Right ventricle myocardium superior (tissue), 1 donor: ENCODE data around the gene DAGLA. TPM values are rescaled to one million over a fixed set of nuclear protein-coding genes. Genes with fewer than 3 reads are reported as not detected.
A peak's percentile ranks its signal among the peaks of the same experiment; 100 is the strongest.

Experiments used
- ATAC-seq: fragments of 200-7000 bp; cut with Tn5 transposase; one replicate; pipeline ENCODE4 v1.9.1; 2020; ENCODE audit warnings: mild to moderate bottlenecking; ENCODE audit not compliant: poor library complexity
- DNase-seq: peaks from one replicate; pipeline ENCODE4 v3.0.0-alpha.2; 2020
- intact Hi-C: fragments of 100-400 bp; cut with DNase I; formaldehyde crosslinking; loops from one replicate; pipeline ENCODE4 v1.11.2; 2022
- total RNA-seq: library from RNA; stranded (reverse); fragmentation: NEBNext Ultra II Directional; extraction: Animal tissue kit (Norgen Biotek cat#: 25700); gene quantifications from one replicate; pipeline ENCODE4 v1.2.1, GENCODE V29; 2021
- donor health status: DM: no; HTN: yes; CAD: no; lungs with severe emphysema.

Gene DAGLA
- total RNA-seq, 1 donor from 2014 or later: 4.2 TPM

- DNase-seq: no peak
These were observed 6.3 kb downstream of the DAGLA start for GRCh38 chr11:61686469-61686868.

GRCh38 chr11:61687420-61687819, 7.2 kb downstream of the DAGLA start:
- no peak for DNase-seq

More at GRCh38 chr11:61686469-61686868, 6.3 kb downstream of the DAGLA start:
- intact Hi-C loops: no loop called here
- ATAC-seq: no peak

GRCh38 chr11:61688365-61689163, 8.4 kb downstream of the DAGLA start:
- peak; percentile 91 for ATAC-seq
- intact Hi-C loops: no loop called here
- peak; percentile 86 for DNase-seq

More at GRCh38 chr11:61687420-61687819, 7.2 kb downstream of the DAGLA start:
- intact Hi-C loops: no loop called here
- no peak for ATAC-seq

GRCh38 chr11:61689164-61689496, 8.9 kb downstream of the DAGLA start:
- DNase-seq (no peak), ATAC-seq (no peak)
- intact Hi-C loops: no loop called here

- DNase-seq: no peak
- intact Hi-C loops: no loop called here
These were observed 10.7 kb downstream of the DAGLA start for GRCh38 chr11:61690706-61691379.

GRCh38 chr11:61691380-61692156, 11.4 kb downstream of the DAGLA start:
- ATAC-seq (no peak), DNase-seq (no peak)
- intact Hi-C loops: no loop called here

More at GRCh38 chr11:61690706-61691379, 10.7 kb downstream of the DAGLA start:
- no peak for ATAC-seq

GRCh38 chr11:61693922-61694601, 13.9 kb downstream of the DAGLA start:
- DNase-seq (peak; percentile 67), ATAC-seq (peak; percentile 28)
- intact Hi-C loops: no loop called here

- intact Hi-C loops: no loop called here
- ATAC-seq (no peak), DNase-seq (no peak)
These were observed 14.4 kb downstream of the DAGLA start for GRCh38 chr11:61694602-61694939.

GRCh38 chr11:61694946-61695706, 14.9 kb downstream of the DAGLA start:
- ATAC-seq: peak; percentile 47
- DNase-seq: peak; percentile 81
- intact Hi-C loops: no loop called here

- intact Hi-C loops: no loop called here
- DNase-seq: peak; percentile 86
- peak; percentile 64 for ATAC-seq
These were observed 15.7 kb downstream of the DAGLA start for GRCh38 chr11:61695917-61696316.

- intact Hi-C loops: no loop called here
- ATAC-seq: no peak
- no peak for DNase-seq
These were observed 16.4 kb downstream of the DAGLA start for GRCh38 chr11:61696602-61697001.

- intact Hi-C loops: no loop called here
- DNase-seq (no peak), ATAC-seq (no peak)
These were observed 16.9 kb downstream of the DAGLA start for GRCh38 chr11:61697078-61697502.

- DNase-seq: no peak
- intact Hi-C loops: no loop called here
- no peak for ATAC-seq
These were observed 17.6 kb downstream of the DAGLA start for GRCh38 chr11:61697764-61698163.

- intact Hi-C loops: no loop called here
- ATAC-seq (no peak), DNase-seq (peak; percentile 55)
These were observed 18.2 kb downstream of the DAGLA start for GRCh38 chr11:61698173-61698948.

GRCh38 chr11:61699737-61700160, 19.6 kb downstream of the DAGLA start:
- DNase-seq (peak; percentile 77), ATAC-seq (peak; percentile 75)
- intact Hi-C loops: no loop called here

GRCh38 chr11:61700212-61700611, 20.0 kb downstream of the DAGLA start:
- intact Hi-C loops: no loop called here
- DNase-seq (no peak), ATAC-seq (peak; percentile 35)

- DNase-seq: no peak
- ATAC-seq: no peak
- intact Hi-C loops: no loop called here
These were observed 20.5 kb downstream of the DAGLA start for GRCh38 chr11:61700720-61701119.
